HepG2 (cell line): ENCODE measurements around the gene SLC41A3. TPM values are rescaled to one million over a fixed set of nuclear protein-coding genes. Genes with fewer than 3 reads are reported as not detected.

Experiments used
- ATF1 ChIP-seq: IDR thresholded peaks from 2 replicates; pipeline ENCODE4 v1.6.1; 2016; ENCODE audit warnings: mild to moderate bottlenecking, control low read depth
- BHLHE40 ChIP-seq: IDR thresholded peaks from 2 replicates; pipeline ENCODE4 v1.6.1; 2011; ENCODE audit warnings: low read length, improper control_type of control experiment
- ELF4 ChIP-seq: sonication (generic); formaldehyde crosslinking; IDR thresholded peaks from 2 replicates; pipeline ENCODE4 v1.5.0; 2020; ENCODE audit warnings: missing genetic modification reagents, mild to moderate bottlenecking, moderate library complexity, borderline replicate concordance
- FOXO1 ChIP-seq: sonication (generic); formaldehyde crosslinking; IDR thresholded peaks from 2 replicates; pipeline ENCODE4 v1.4.0; 2020; ENCODE audit warnings: missing genetic modification reagents
- HNRNPH1 ChIP-seq: fragments of 200-400 bp; formaldehyde crosslinking; optimal IDR thresholded peaks from 2 replicates; pipeline ENCODE3; 2017; ENCODE audit warnings: mild to moderate bottlenecking, low read depth, low read length
- HOXA5 ChIP-seq: sonication (generic); formaldehyde crosslinking; IDR thresholded peaks from 2 replicates; pipeline ENCODE4 v1.4.0; 2020; ENCODE audit warnings: missing genetic modification reagents
- JUNB ChIP-seq: sonication (generic); formaldehyde crosslinking; IDR thresholded peaks from 2 replicates; pipeline ENCODE4 v1.8.0; 2022; ENCODE audit warnings: missing genetic modification reagents, mild to moderate bottlenecking, borderline replicate concordance
- KDM4B ChIP-seq: sonication (generic); formaldehyde crosslinking; IDR thresholded peaks from 2 replicates; pipeline ENCODE4 v1.4.0; 2020; ENCODE audit warnings: missing genetic modification reagents
- KMT2B ChIP-seq: IDR thresholded peaks from 2 replicates; pipeline ENCODE4 v1.6.1; 2016; ENCODE audit warnings: missing genetic modification reagents, missing compliant biosample characterization
- MAFF ChIP-seq: IDR thresholded peaks from 2 replicates; pipeline ENCODE4 v1.6.1; 2011; ENCODE audit warnings: low read depth, low read length, improper control_type of control experiment
- MBNL3 ChIP-seq: fragments of 250-450 bp; sonication (Bioruptor Pico); conservative IDR thresholded peaks from 2 replicates; pipeline ENCODE4 v1.8.0; 2022; ENCODE audit warnings: mild to moderate bottlenecking, inconsistent platforms
- TCF7L2 ChIP-seq: IDR thresholded peaks from 2 replicates; pipeline ENCODE4 v1.6.1; 2011; ENCODE audit warnings: mild to moderate bottlenecking, low read depth, low read length, moderate library complexity
- ZNF441 ChIP-seq: sonication (generic); formaldehyde crosslinking; IDR thresholded peaks from 2 replicates; pipeline ENCODE4 v1.7.0; 2021; ENCODE audit warnings: missing genetic modification reagents, borderline replicate concordance
- ZNF670 ChIP-seq: sonication (generic); formaldehyde crosslinking; IDR thresholded peaks from 2 replicates; pipeline ENCODE4 v1.8.0; 2022; ENCODE audit warnings: mild to moderate bottlenecking, missing genetic modification reagents, borderline replicate concordance
- ZNF83 ChIP-seq: sonication (generic); formaldehyde crosslinking; IDR thresholded peaks from 2 replicates; pipeline ENCODE4 v1.4.0; 2020; ENCODE audit warnings: missing genetic modification reagents, mild to moderate bottlenecking, borderline replicate concordance
- polyA plus RNA-seq, 8 experiments: library from polyadenylated mRNA; depleted of rRNA in 3 of 8; stranded (reverse) in 7 of 8; unstranded in 1 of 8; fragments of >200 nt; fragmentation: Illumina TruSeq in 4 of 8; extraction: Trizol in 4 of 8; gene quantifications; 2 replicates each; pipeline versions ENCODE4 v1.2.1 to v1.2.3, GENCODE V29; 2011 to 2016; ENCODE audit warnings: low read depth in 4 of 8, missing spikeins in 1 of 8, mixed read lengths in 1 of 8; ENCODE audit not compliant: insufficient read depth in 1 of 8
- total RNA-seq, 5 experiments: library from RNA; depleted of rRNA; stranded (reverse); fragments of >200 nt; fragmentation: Illumina TruSeq; extraction: Trizol; gene quantifications; 2 replicates each; pipeline ENCODE4 v1.2.3, GENCODE V29; 2016; ENCODE audit warnings: low read depth in 1 of 5
- TF ChIP-seq, protein P1 (sequence below): sonication (generic); formaldehyde crosslinking; IDR thresholded peaks from 2 replicates; pipeline ENCODE4 v1.5.0; 2020; ENCODE audit warnings: mild to moderate bottlenecking, missing genetic modification reagents, borderline replicate concordance
- TF ChIP-seq, protein P2 (sequence below): IDR thresholded peaks from 2 replicates; pipeline ENCODE4 v1.6.1; 2016; ENCODE audit warnings: missing compliant biosample characterization, missing genetic modification reagents, borderline replicate concordance
- TF ChIP-seq, protein P3 (sequence below): IDR thresholded peaks from 2 replicates; pipeline ENCODE4 v1.6.1; 2016
- TF ChIP-seq, protein P4 (sequence below): sonication (generic); formaldehyde crosslinking; IDR thresholded peaks from 2 replicates; pipeline ENCODE4 v1.5.1; 2020; ENCODE audit warnings: missing genetic modification reagents, mild to moderate bottlenecking, borderline replicate concordance
- TF ChIP-seq, protein P5 (sequence below): sonication (generic); formaldehyde crosslinking; IDR thresholded peaks from 2 replicates; pipeline ENCODE4 v1.5.0; 2020; ENCODE audit warnings: mild to moderate bottlenecking, missing genetic modification reagents, borderline replicate concordance

The SLC41A3 gene
- total and polyA plus RNA-seq, 2 of the 13 experiments (the other 11 are each of a cell fraction or from before 2014, with no cell fraction given): 26.0 to 71.1 TPM

DNA sequence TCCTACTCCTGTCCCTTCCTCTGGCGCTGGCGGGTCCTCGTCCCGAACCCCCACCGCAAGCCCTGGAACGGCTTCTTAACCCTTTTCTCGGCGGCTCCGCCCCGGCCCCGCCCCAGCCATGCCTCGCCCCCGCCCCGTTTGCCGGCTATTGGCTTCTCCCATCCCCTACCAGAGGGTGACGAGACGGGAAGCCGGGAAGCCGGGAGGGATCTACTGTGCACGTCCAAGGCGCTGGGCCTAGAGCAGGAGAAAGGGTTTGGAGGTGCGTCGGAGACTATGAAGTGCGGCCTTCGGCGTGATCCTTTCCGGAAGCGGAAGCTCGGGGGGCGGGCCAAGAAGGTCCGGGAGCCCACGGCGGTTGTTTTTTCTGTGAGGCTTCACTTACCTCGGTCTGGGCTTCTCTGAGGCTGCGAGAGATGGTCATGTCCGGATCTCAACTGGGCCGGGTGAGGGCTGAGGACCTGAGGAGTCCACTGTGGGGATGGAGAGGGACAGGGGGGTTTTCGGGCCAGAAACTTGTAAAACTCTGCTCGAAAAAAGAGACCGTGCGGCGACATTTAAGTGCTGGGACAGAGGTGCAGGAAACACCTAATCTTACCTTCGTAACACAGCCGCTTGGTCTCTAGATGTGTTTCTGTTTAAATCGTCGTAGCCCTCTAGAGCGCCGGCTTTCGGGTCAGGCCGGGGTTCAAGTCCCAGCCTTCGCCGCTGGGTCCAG is 93.5 kb downstream of the SLC41A3 start (continued):
- TF ChIP-seq KMT2B (CRISPR knock-in tag) (no peak; the same call in 1 of the 2 replicates), ZNF441 (CRISPR knock-in tag) (no peak), ATF1 (CRISPR knock-in tag) (no peak), BHLHE40 (no peak), HNRNPH1 (no peak), TCF7L2 (no peak), KDM4B (CRISPR knock-in tag) (no peak), ZNF670 (0 out of 2 replicates have a peak, but pooled peaks have one; percentile 41), FOXO1 (CRISPR knock-in tag) (no peak), ELF4 (CRISPR knock-in tag) (no peak), ZNF83 (CRISPR knock-in tag) (no peak), MBNL3 (CRISPR knock-in tag) (no peak), HOXA5 (no peak), JUNB (CRISPR knock-in tag) (no peak), MAFF (no peak)
- TF ChIP-seq, protein P1, sequence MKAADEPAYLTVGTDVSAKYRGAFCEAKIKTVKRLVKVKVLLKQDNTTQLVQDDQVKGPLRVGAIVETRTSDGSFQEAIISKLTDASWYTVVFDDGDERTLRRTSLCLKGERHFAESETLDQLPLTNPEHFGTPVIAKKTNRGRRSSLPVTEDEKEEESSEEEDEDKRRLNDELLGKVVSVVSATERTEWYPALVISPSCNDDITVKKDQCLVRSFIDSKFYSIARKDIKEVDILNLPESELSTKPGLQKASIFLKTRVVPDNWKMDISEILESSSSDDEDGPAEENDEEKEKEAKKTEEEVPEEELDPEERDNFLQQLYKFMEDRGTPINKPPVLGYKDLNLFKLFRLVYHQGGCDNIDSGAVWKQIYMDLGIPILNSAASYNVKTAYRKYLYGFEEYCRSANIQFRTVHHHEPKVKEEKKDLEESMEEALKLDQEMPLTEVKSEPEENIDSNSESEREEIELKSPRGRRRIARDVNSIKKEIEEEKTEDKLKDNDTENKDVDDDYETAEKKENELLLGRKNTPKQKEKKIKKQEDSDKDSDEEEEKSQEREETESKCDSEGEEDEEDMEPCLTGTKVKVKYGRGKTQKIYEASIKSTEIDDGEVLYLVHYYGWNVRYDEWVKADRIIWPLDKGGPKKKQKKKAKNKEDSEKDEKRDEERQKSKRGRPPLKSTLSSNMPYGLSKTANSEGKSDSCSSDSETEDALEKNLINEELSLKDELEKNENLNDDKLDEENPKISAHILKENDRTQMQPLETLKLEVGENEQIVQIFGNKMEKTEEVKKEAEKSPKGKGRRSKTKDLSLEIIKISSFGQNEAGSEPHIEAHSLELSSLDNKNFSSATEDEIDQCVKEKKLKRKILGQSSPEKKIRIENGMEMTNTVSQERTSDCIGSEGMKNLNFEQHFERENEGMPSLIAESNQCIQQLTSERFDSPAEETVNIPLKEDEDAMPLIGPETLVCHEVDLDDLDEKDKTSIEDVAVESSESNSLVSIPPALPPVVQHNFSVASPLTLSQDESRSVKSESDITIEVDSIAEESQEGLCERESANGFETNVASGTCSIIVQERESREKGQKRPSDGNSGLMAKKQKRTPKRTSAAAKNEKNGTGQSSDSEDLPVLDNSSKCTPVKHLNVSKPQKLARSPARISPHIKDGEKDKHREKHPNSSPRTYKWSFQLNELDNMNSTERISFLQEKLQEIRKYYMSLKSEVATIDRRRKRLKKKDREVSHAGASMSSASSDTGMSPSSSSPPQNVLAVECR: peak; percentile 15; the same call in 1 of the 2 replicates
- TF ChIP-seq, protein P2, sequence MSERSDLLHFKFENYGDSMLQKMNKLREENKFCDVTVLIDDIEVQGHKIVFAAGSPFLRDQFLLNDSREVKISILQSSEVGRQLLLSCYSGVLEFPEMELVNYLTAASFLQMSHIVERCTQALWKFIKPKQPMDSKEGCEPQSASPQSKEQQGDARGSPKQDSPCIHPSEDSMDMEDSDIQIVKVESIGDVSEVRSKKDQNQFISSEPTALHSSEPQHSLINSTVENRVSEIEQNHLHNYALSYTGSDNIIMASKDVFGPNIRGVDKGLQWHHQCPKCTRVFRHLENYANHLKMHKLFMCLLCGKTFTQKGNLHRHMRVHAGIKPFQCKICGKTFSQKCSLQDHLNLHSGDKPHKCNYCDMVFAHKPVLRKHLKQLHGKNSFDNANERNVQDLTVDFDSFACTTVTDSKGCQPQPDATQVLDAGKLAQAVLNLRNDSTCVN: no peak
- TF ChIP-seq, protein P3, sequence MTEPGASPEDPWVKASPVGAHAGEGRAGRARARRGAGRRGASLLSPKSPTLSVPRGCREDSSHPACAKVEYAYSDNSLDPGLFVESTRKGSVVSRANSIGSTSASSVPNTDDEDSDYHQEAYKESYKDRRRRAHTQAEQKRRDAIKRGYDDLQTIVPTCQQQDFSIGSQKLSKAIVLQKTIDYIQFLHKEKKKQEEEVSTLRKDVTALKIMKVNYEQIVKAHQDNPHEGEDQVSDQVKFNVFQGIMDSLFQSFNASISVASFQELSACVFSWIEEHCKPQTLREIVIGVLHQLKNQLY (CRISPR knock-in tag): no peak
- TF ChIP-seq, protein P4, sequence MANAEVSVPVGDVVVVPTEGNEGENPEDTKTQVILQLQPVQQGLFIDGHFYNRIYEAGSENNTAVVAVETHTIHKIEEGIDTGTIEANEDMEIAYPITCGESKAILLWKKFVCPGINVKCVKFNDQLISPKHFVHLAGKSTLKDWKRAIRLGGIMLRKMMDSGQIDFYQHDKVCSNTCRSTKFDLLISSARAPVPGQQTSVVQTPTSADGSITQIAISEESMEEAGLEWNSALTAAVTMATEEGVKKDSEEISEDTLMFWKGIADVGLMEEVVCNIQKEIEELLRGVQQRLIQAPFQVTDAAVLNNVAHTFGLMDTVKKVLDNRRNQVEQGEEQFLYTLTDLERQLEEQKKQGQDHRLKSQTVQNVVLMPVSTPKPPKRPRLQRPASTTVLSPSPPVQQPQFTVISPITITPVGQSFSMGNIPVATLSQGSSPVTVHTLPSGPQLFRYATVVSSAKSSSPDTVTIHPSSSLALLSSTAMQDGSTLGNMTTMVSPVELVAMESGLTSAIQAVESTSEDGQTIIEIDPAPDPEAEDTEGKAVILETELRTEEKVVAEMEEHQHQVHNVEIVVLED: no peak
- TF ChIP-seq, protein P5, sequence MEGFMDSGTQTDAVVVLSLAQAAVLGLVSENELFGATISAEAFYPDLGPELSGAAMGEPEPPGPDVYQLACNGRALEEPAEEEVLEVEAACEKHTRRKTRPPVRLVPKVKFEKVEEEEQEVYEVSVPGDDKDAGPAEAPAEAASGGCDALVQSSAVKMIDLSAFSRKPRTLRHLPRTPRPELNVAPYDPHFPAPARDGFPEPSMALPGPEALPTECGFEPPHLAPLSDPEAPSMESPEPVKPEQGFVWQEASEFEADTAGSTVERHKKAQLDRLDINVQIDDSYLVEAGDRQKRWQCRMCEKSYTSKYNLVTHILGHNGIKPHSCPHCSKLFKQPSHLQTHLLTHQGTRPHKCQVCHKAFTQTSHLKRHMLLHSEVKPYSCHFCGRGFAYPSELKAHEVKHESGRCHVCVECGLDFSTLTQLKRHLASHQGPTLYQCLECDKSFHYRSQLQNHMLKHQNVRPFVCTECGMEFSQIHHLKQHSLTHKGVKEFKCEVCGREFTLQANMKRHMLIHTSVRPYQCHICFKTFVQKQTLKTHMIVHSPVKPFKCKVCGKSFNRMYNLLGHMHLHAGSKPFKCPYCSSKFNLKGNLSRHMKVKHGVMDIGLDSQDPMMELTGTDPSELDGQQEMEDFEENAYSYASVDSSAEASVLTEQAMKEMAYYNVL: no peak
